CD14-positive monocyte (primary cell): ENCODE measurements around the gene ADIG. TPM values are rescaled to one million over a fixed set of nuclear protein-coding genes. Genes with fewer than 3 reads are reported as not detected.
A peak's percentile ranks its signal among the peaks of the same experiment; 100 is the strongest.

ENCODE experiments used
- DNase-seq, 3 donors: peaks; one replicate each; pipeline ENCODE4 v3.0.0-alpha.2; 2011 to 2022
- H2AFZ ChIP-seq: 2 replicates; pipeline ENCODE4 v1.6.0; 2012; ENCODE audit warnings: mild to moderate bottlenecking, low read depth, low read length, inconsistent platforms; ENCODE audit not compliant: insufficient read depth, poor library complexity, severe bottlenecking
- H3K27ac ChIP-seq, 2 donors: 1 replicate in 1 of 2; 2 replicates in 1 of 2; pipeline ENCODE4 v1.5.1; 2012 to 2013; ENCODE audit warnings: low read length in 2 of 2, control low read depth in 1 of 2, inconsistent platforms in 1 of 2, low read depth in 1 of 2, mild to moderate bottlenecking in 1 of 2
- H3K27me3 ChIP-seq, 2 donors: one replicate each; pipeline versions ENCODE4 v1.6.0 to v1.6.1; 2011 to 2013; ENCODE audit warnings: low read length in 2 of 2; ENCODE audit not compliant: control insufficient read depth in 2 of 2, insufficient read depth in 2 of 2
- H3K36me3 ChIP-seq, 2 donors: replicated peaks in 1 of 2; 1 replicate in 1 of 2; 2 replicates in 1 of 2; pipeline versions ENCODE4 v1.5.1 to v1.6.1; 2012 to 2013; ENCODE audit warnings: low read length in 2 of 2, control low read depth in 1 of 2, inconsistent platforms in 1 of 2, mild to moderate bottlenecking in 1 of 2; ENCODE audit not compliant: insufficient read depth in 2 of 2, control insufficient read depth in 1 of 2
- H3K4me1 ChIP-seq, 2 donors: 1 replicate in 1 of 2; 2 replicates in 1 of 2; pipeline versions ENCODE4 v1.5.1 to v1.6.1; 2012 to 2013; ENCODE audit warnings: low read length in 2 of 2, control low read depth in 1 of 2, inconsistent platforms in 1 of 2, mild to moderate bottlenecking in 1 of 2, moderate library complexity in 1 of 2; ENCODE audit not compliant: insufficient read depth in 2 of 2, control insufficient read depth in 1 of 2
- H3K4me2 ChIP-seq: replicated peaks from 2 replicates; pipeline ENCODE3; 2012; ENCODE audit warnings: low read length, moderate library complexity, mild to moderate bottlenecking; ENCODE audit not compliant: poor library complexity, severe bottlenecking; ENCODE audit errors: extremely low read depth
- H3K4me3 ChIP-seq, 3 experiments: fragments of 200-600 bp in 1 of 3; sonication (generic) in 1 of 3; replicated peaks in 1 of 3; 1 replicate in 2 of 3; 2 replicates in 1 of 3; pipeline ENCODE4 v1.5.1; 2011 to 2013; ENCODE audit warnings: low read length in 3 of 3, mild to moderate bottlenecking in 3 of 3, control low read depth in 2 of 3, low read depth in 2 of 3, inconsistent platforms in 1 of 3, moderate library complexity in 1 of 3
- H3K79me2 ChIP-seq: 2 replicates; pipeline ENCODE4 v1.6.0; 2012; ENCODE audit warnings: mild to moderate bottlenecking, control low read depth, inconsistent platforms, low read length, moderate library complexity; ENCODE audit not compliant: insufficient read depth
- H3K9ac ChIP-seq: 2 replicates; pipeline ENCODE4 v1.6.0; 2017; ENCODE audit warnings: low read length, mild to moderate bottlenecking; ENCODE audit not compliant: insufficient read depth, poor library complexity, severe bottlenecking
- H3K9me3 ChIP-seq, 2 donors: replicated peaks in 1 of 2; 1 replicate in 1 of 2; 2 replicates in 1 of 2; pipeline versions ENCODE4 v1.5.1 to v1.6.1; 2012 to 2013; ENCODE audit warnings: low read length in 2 of 2, control low read depth in 1 of 2; ENCODE audit not compliant: control insufficient read depth in 1 of 2, insufficient read depth in 1 of 2
- H4K20me1 ChIP-seq: 2 replicates; pipeline ENCODE4 v1.6.0; 2012; ENCODE audit warnings: mild to moderate bottlenecking, low read length, control low read depth, moderate library complexity; ENCODE audit not compliant: insufficient read depth
- H3K27ac Mint-ChIP-seq, 7 donors: one replicate each; pipeline ENCODE4 v1.8.0; 2020; ENCODE audit warnings: mild to moderate bottlenecking in 7 of 7, mixed read lengths in 7 of 7, moderate library complexity in 6 of 7, inconsistent platforms in 2 of 7
- H3K27me3 Mint-ChIP-seq, 3 donors: one replicate each; pipeline ENCODE4 v1.8.0; 2021 to 2022; ENCODE audit warnings: low read depth in 3 of 3, mild to moderate bottlenecking in 3 of 3, mixed read lengths in 3 of 3, moderate library complexity in 3 of 3, inconsistent platforms in 1 of 3
- H3K36me3 Mint-ChIP-seq, 2 donors: one replicate each; pipeline ENCODE4 v1.8.0; 2020; ENCODE audit warnings: mixed read lengths in 2 of 2, inconsistent platforms in 1 of 2, mild to moderate bottlenecking in 1 of 2
- H3K4me1 Mint-ChIP-seq: one replicate; pipeline ENCODE4 v1.8.0; 2020; ENCODE audit warnings: mild to moderate bottlenecking, mixed read lengths
- H3K4me3 Mint-ChIP-seq, 2 donors: one replicate each; pipeline ENCODE4 v1.8.0; 2020; ENCODE audit warnings: mild to moderate bottlenecking in 2 of 2, mixed read lengths in 2 of 2, moderate library complexity in 1 of 2
- H3K9me3 Mint-ChIP-seq, 7 donors: one replicate each; pipeline ENCODE4 v1.8.0; 2020 to 2022; ENCODE audit warnings: mixed read lengths in 7 of 7, mild to moderate bottlenecking in 6 of 7, moderate library complexity in 6 of 7, inconsistent platforms in 2 of 7
- CTCF ChIP-seq: fragments of 200-600 bp; IDR thresholded peaks from one replicate; pipeline ENCODE4 v1.8.0; 2022; ENCODE audit warnings: antibody characterized with exemption, mild to moderate bottlenecking
- WGBS: methylation state at CpG from one replicate; pipeline ENCODE4 v1.1.5; 2013; ENCODE audit warnings: missing lambda C conversion rate; ENCODE audit not compliant: insufficient coverage; 5-methylcytosine and 5-hydroxymethylcytosine counted together
- intact Hi-C, 2 donors: fragments of 100-400 bp; cut with micrococcal nuclease; formaldehyde crosslinking; loops; one replicate each; pipeline versions ENCODE4 v1.15.0 to v1.15.1; 2023
- polyA minus RNA-seq: library from RNA; depleted of rRNA, polyadenylated mRNA; stranded (reverse); fragments of >200 nt; gene quantifications from 2 replicates; pipeline ENCODE4 v1.2.3, GENCODE V29; 2012
- polyA plus RNA-seq, 3 donors: library from polyadenylated mRNA; depleted of rRNA in 1 of 3; unstranded in 2 of 3; stranded (reverse) in 1 of 3; fragments of 300-500 nt in 2 of 3; fragments of >200 nt in 1 of 3; fragmentation: Illumina TruSeq in 2 of 3; gene quantifications; 1 replicate in 2 of 3; 2 replicates in 1 of 3; pipeline ENCODE4 v1.2.3, GENCODE V29; 2012 to 2021
- total RNA-seq, 12 experiments: library from RNA in 1 of 12; stranded (reverse) in 1 of 12; fragments of 120-200 nt in 1 of 12; gene quantifications; one replicate each; pipeline ENCODE4 v1.2.4 and lab custom pipeline; 2013 to 2026; ENCODE audit warnings: mixed read lengths in 6 of 12, inconsistent platforms in 1 of 12

Gene ADIG
- total RNA-seq (2013) = not detected
- polyA plus RNA-seq (not detected), polyA minus RNA-seq (not detected in 2 replicates), total RNA-seq (lab: John Stamatoyannopoulos, UW) (0 to 0.30 (median 0) reads per million in 11 experiments)

- no peaks in the 10 kb centered on the region for H3K4me1 ChIP-seq
- peak within 1 kb of the TSS in 2 of 7 donors; percentile 66 to 67 for H3K27ac Mint-ChIP-seq
- intact Hi-C loops = no loop called here
- H3K4me1 Mint-ChIP-seq = no peaks in the 10 kb centered on the region
- H4K20me1 ChIP-seq = no peaks in the 10 kb centered on the region
- H3K27me3 Mint-ChIP-seq = peaks cover 2 to 11% (median 8%) of the 10 kb centered on the region in 3 donors
- no peak within 1 kb of the TSS for H2AFZ ChIP-seq
- no peaks in the 10 kb centered on the region for H3K79me2 ChIP-seq
- DNase-seq = no peak
- H3K4me2 ChIP-seq = no peak within 1 kb of the TSS
- peaks cover 9 to 17% of the 10 kb centered on the region in 2 donors for H3K36me3 ChIP-seq
- H3K9me3 ChIP-seq = no peaks in the 10 kb centered on the region
- no peak within 1 kb of the TSS for H3K27ac ChIP-seq
- WGBS = 89% methylated on average over 5 of the region's 5 CpGs
- no peak within 1 kb of the TSS for H3K4me3 ChIP-seq
- H3K9me3 Mint-ChIP-seq = no peaks in the 10 kb centered on the region
- H3K9ac ChIP-seq = no peak within 1 kb of the TSS
- no peak within 1 kb of the TSS for H3K4me3 Mint-ChIP-seq
- H3K36me3 Mint-ChIP-seq = peaks cover 11 to 15% of the 10 kb centered on the region in 2 donors
- H3K27me3 ChIP-seq = no peaks in the 10 kb centered on the region
- TF ChIP-seq CTCF = no peak
These were observed at the start of gene ADIG for GRCh38 chr20:38581013-38581412. ADIG (plus strand) TSS chr20:38581197; CDS start chr20:38581251, 54 bp downstream.

GRCh38 chr20:38534756-38535155 is 46.2 kb upstream of the ADIG start:
- Mint-ChIP-seq H3K36me3 (peaks cover 72 to 95% of the 10 kb centered on the region in 2 donors), H3K27ac (no peak overlapping the region), H3K27me3 (peaks cover 0 to 1% (median 0%) of the 10 kb centered on the region in 3 donors), H3K4me3 (no peak overlapping the region), H3K4me1 (no peaks in the 10 kb centered on the region), H3K9me3 (no peaks in the 10 kb centered on the region)
- 99% methylated on average over 8 of the region's 11 CpGs for WGBS
- Histone ChIP-seq H3K9me3 (no peaks in the 10 kb centered on the region), H2AFZ (no peak overlapping the region), H3K4me3 (no peak overlapping the region), H4K20me1 (no peaks in the 10 kb centered on the region), H3K9ac (no peak overlapping the region), H3K4me2 (no peak overlapping the region), H3K4me1 (no peaks in the 10 kb centered on the region), H3K27me3 (no peaks in the 10 kb centered on the region), H3K36me3 (peaks cover 96 to 97% of the 10 kb centered on the region in 2 donors), H3K27ac (no peak overlapping the region), H3K79me2 (no peaks in the 10 kb centered on the region)
- no peak for DNase-seq
- intact Hi-C loops = no loop called here
- TF ChIP-seq CTCF = no peak
